Keratinocyte (primary cell): ENCODE data around the gene CNIH1. TPM values are rescaled to one million over a fixed set of nuclear protein-coding genes. Genes with fewer than 3 reads are reported as not detected.
"Not testable (repeated sequence)": the region's sequence is repeated elsewhere in the genome, so short reads cannot be mapped to it uniquely, and the experiment has no call there.

ENCODE experiments used
- DNase-seq: peaks from one replicate; pipeline ENCODE4 v3.0.0-alpha.2; 2011; ENCODE audit warnings: low read depth, missing footprints, low spot score
- FAIRE-seq: peaks from 2 replicates; lab custom pipeline; 2011; peaks lifted over from hg19 to GRCh38; lab: Jason Lieb, UNC
- H2AFZ ChIP-seq: 2 replicates; pipeline ENCODE4 v1.6.0; 2012; ENCODE audit warnings: low read length, control low read depth, inconsistent platforms; ENCODE audit not compliant: control insufficient read depth
- H3K27ac ChIP-seq: 2 replicates; pipeline ENCODE4 v1.5.1; 2011; ENCODE audit warnings: low read length; ENCODE audit not compliant: control insufficient read depth, insufficient read depth
- H3K27me3 ChIP-seq: 3 replicates; pipeline ENCODE4 v1.6.0; 2011; ENCODE audit warnings: low read length; ENCODE audit not compliant: control insufficient read depth, insufficient read depth; ENCODE audit errors: extremely low read depth
- H3K36me3 ChIP-seq, 2 experiments: 2 replicates in 1 of 2; 3 replicates in 1 of 2; pipeline ENCODE4 v1.5.1; 2011; ENCODE audit warnings: low read length in 2 of 2, mild to moderate bottlenecking in 1 of 2; ENCODE audit not compliant: control insufficient read depth in 2 of 2, insufficient read depth in 2 of 2; ENCODE audit errors: extremely low read depth in 1 of 2
- H3K4me1 ChIP-seq: 3 replicates; pipeline ENCODE4 v1.5.1; 2011; ENCODE audit warnings: low read length; ENCODE audit not compliant: control insufficient read depth, insufficient read depth; ENCODE audit errors: extremely low read depth
- H3K4me2 ChIP-seq: 3 replicates; pipeline ENCODE4 v1.6.0; 2011; ENCODE audit warnings: low read depth, low read length; ENCODE audit not compliant: control insufficient read depth, insufficient read depth; ENCODE audit errors: extremely low read depth
- H3K4me3 ChIP-seq, 3 experiments: fragments of 200-600 bp in 1 of 3; sonication (generic) in 1 of 3; 2 replicates in 2 of 3; 3 replicates in 1 of 3; pipeline ENCODE4 v1.5.1; 2011 to 2016; ENCODE audit warnings: low read length in 3 of 3, mild to moderate bottlenecking in 3 of 3, control low read depth in 2 of 3, inconsistent platforms in 1 of 3, low read depth in 1 of 3, mixed read lengths in 1 of 3, mixed run types in 1 of 3, moderate library complexity in 1 of 3; ENCODE audit not compliant: control insufficient read depth in 2 of 3, insufficient read depth in 2 of 3; ENCODE audit errors: extremely low read depth in 1 of 3
- H3K79me2 ChIP-seq: 2 replicates; pipeline ENCODE4 v1.6.0; 2012; ENCODE audit warnings: low read length; ENCODE audit not compliant: control insufficient read depth, insufficient read depth
- H3K9ac ChIP-seq: 3 replicates; pipeline ENCODE4 v1.6.0; 2011; ENCODE audit warnings: low read length; ENCODE audit not compliant: control insufficient read depth, insufficient read depth; ENCODE audit errors: extremely low read depth
- H3K9me1 ChIP-seq: 3 replicates; pipeline ENCODE4 v1.6.0; 2011; ENCODE audit warnings: low read length; ENCODE audit not compliant: control insufficient read depth, insufficient read depth; ENCODE audit errors: extremely low read depth
- H3K9me3 ChIP-seq: 2 replicates; pipeline ENCODE4 v1.5.1; 2012; ENCODE audit warnings: low read depth, low read length; ENCODE audit not compliant: control insufficient read depth
- H4K20me1 ChIP-seq: 3 replicates; pipeline ENCODE4 v1.6.0; 2011; ENCODE audit warnings: low read length; ENCODE audit not compliant: control insufficient read depth, insufficient read depth; ENCODE audit errors: extremely low read depth
- CTCF ChIP-seq, 3 experiments: IDR thresholded peaks in 1 of 3; conservative IDR thresholded peaks in 1 of 3; optimal IDR thresholded peaks in 1 of 3; 2 replicates in 2 of 3; 3 replicates in 1 of 3; pipeline versions ENCODE3 to v1.5.1; 2011; ENCODE audit warnings: low read length in 3 of 3, mild to moderate bottlenecking in 3 of 3, moderate library complexity in 2 of 3, control low read depth in 1 of 3, inconsistent platforms in 1 of 3; ENCODE audit not compliant: insufficient read depth in 2 of 3; ENCODE audit errors: extremely low read depth in 1 of 3
- EZH2 ChIP-seq: IDR thresholded peaks from one replicate; pipeline ENCODE4 v1.6.1; 2012; ENCODE audit warnings: inconsistent platforms, mild to moderate bottlenecking, low read length, moderate library complexity
- dilution Hi-C: fragments of 300-500 bp; cut with MboI; formaldehyde crosslinking; loops from one replicate; pipeline ENCODE4 v1.7.0; 2020; ENCODE audit warnings: low sequenced_read_pairs; ENCODE audit not compliant: extremely low pct_ligation_motif_present
- polyA plus RNA-seq, 5 experiments: library from polyadenylated mRNA; depleted of rRNA in 3 of 5; stranded (reverse) in 3 of 5; stranded (forward) in 1 of 5; unstranded in 1 of 5; fragments of >200 nt; gene quantifications; 1 replicate in 1 of 5; 2 replicates in 3 of 5; 3 replicates in 1 of 5; pipeline versions ENCODE4 v1.2.1 to v1.2.3, GENCODE V29; 2011 to 2012; ENCODE audit warnings: missing spikeins in 2 of 5, low read depth in 1 of 5, low replicate concordance in 1 of 5

Gene CNIH1
- polyA plus RNA-seq, 1 donor (not counting 4 experiments of a cell fraction or from before 2014, with no cell fraction given): 322 TPM

- dilution Hi-C loops: no loop called here
- H3K4me2 ChIP-seq: no peak overlapping the region
- H3K9me1 ChIP-seq: no peaks in the 10 kb centered on the region
- H3K9me3 ChIP-seq: no peaks in the 10 kb centered on the region
- DNase-seq: no peak
- no peaks in the 10 kb centered on the region for H3K79me2 ChIP-seq
- H4K20me1 ChIP-seq: no peaks in the 10 kb centered on the region
- no peak overlapping the region for H3K9ac ChIP-seq
- H3K4me3 ChIP-seq: no peak overlapping the region
- no peak for TF ChIP-seq EZH2
- no peak for TF ChIP-seq CTCF (optimal IDR thresholded peaks at IDR 0.05 in 1 of 3, IDR thresholded peaks at IDR 0.05 in 1 of 3, conservative IDR thresholded peaks at IDR 0.05 in 1 of 3; ENCODE audit: extremely low read depth in 1 of 3, insufficient read depth in 2 of 3, low read length in 3 of 3)
- H3K36me3 ChIP-seq: peaks cover 0 to 12% of the 10 kb centered on the region in 2 experiments
- H3K27me3 ChIP-seq: no peaks in the 10 kb centered on the region
- H2AFZ ChIP-seq: no peak overlapping the region
- H3K27ac ChIP-seq: no peak overlapping the region
- no peak for FAIRE-seq
- H3K4me1 ChIP-seq: no peaks in the 10 kb centered on the region
Observed at GRCh38 chr14:54410215-54410614, 31.0 kb downstream of the CNIH1 start.

GRCh38 chr14:54403401-54404005 lies 37.7 kb downstream of the CNIH1 start:
- H4K20me1 ChIP-seq, H3K9ac ChIP-seq, H2AFZ ChIP-seq, H3K9me3 ChIP-seq, H3K4me1 ChIP-seq, H3K27me3 ChIP-seq, H3K4me3 ChIP-seq, H3K36me3 ChIP-seq, H3K27ac ChIP-seq, FAIRE-seq, H3K4me2 ChIP-seq, H3K9me1 ChIP-seq, DNase-seq, dilution Hi-C loops, H3K79me2 ChIP-seq: not testable (repeated sequence)

- no peaks in the 10 kb centered on the region for H3K9me3 ChIP-seq
- DNase-seq: no peak
- H3K4me1 ChIP-seq: peaks cover 15% of the 10 kb centered on the region
- TF ChIP-seq CTCF (optimal IDR thresholded peaks at IDR 0.05 in 1 of 3, IDR thresholded peaks at IDR 0.05 in 1 of 3, conservative IDR thresholded peaks at IDR 0.05 in 1 of 3; ENCODE audit: extremely low read depth in 1 of 3, insufficient read depth in 2 of 3, low read length in 3 of 3) (no peak), EZH2 (no peak)
- peaks cover 3% of the 10 kb centered on the region for H3K79me2 ChIP-seq
- H3K27ac ChIP-seq: no peak overlapping the region
- no peak overlapping the region for H3K9ac ChIP-seq
- no peaks in the 10 kb centered on the region for H4K20me1 ChIP-seq
- no peaks in the 10 kb centered on the region for H3K27me3 ChIP-seq
- peaks cover 2% of the 10 kb centered on the region for H3K9me1 ChIP-seq
- no peak overlapping the region for H3K4me2 ChIP-seq
- dilution Hi-C loops: no loop called here
- no peak overlapping the region for H3K4me3 ChIP-seq
- no peak for FAIRE-seq
- no peaks in the 10 kb centered on the region for H3K36me3 ChIP-seq
- no peak overlapping the region for H2AFZ ChIP-seq
Observed at GRCh38 chr14:54399560-54399959, 41.6 kb downstream of the CNIH1 start.
